ENCODE measurements around the gene GATM.

GATM gene

GRCh38 chr15:45378149-45378912 is at the start of gene GATM:
GATM (minus strand) TSS chr15:45378544; CDS start chr15:45378453, 91 bp downstream.
- DNase-seq (ENCODE audit: low spot score): no peak

GRCh38 chr15:45427085-45427484 is 48.7 kb upstream of the GATM start:
- DNase-seq (ENCODE audit: low spot score): no peak

GRCh38 chr15:45425135-45425534 is 46.8 kb upstream of the GATM start:
- DNase-seq (ENCODE audit: low spot score): no peak

GRCh38 chr15:45424429-45424828 is 46.1 kb upstream of the GATM start:
- DNase-seq (ENCODE audit: low spot score): no peak

GRCh38 chr15:45417303-45417950 is 39.1 kb upstream of the GATM start:
- DNase-seq (ENCODE audit: low spot score): no peak

GRCh38 chr15:45414215-45414885 is 36.0 kb upstream of the GATM start:
- DNase-seq (ENCODE audit: low spot score): no peak

GRCh38 chr15:45409596-45409995 is 31.3 kb upstream of the GATM start:
- DNase-seq (ENCODE audit: low spot score): no peak

- no peak for DNase-seq (ENCODE audit: low spot score)
Observed at GRCh38 chr15:45407786-45408185, 29.4 kb upstream of the GATM start.

GRCh38 chr15:45402955-45403877 is 24.9 kb upstream of the GATM start:
- peak; percentile 32 for DNase-seq (ENCODE audit: low spot score)

GRCh38 chr15:45402162-45402954 is 24.0 kb upstream of the GATM start:
- peak; percentile 96 for DNase-seq (ENCODE audit: low spot score)

- DNase-seq (ENCODE audit: low spot score): no peak
Observed at GRCh38 chr15:45401665-45402161, 23.4 kb upstream of the GATM start.

GRCh38 chr15:45399381-45400212 is 21.3 kb upstream of the GATM start:
- DNase-seq (ENCODE audit: low spot score): no peak

GRCh38 chr15:45397116-45397665 is 18.8 kb upstream of the GATM start:
- DNase-seq (ENCODE audit: low spot score): no peak

GRCh38 chr15:45395943-45396342 is 17.6 kb upstream of the GATM start:
- no peak for DNase-seq (ENCODE audit: low spot score)

- DNase-seq (ENCODE audit: low spot score): no peak
Observed at GRCh38 chr15:45394681-45395080, 16.3 kb upstream of the GATM start.

GRCh38 chr15:45393851-45394250 is 15.5 kb upstream of the GATM start:
- no peak for DNase-seq (ENCODE audit: low spot score)

GRCh38 chr15:45392584-45392855 is 14.2 kb upstream of the GATM start:
- DNase-seq (ENCODE audit: low spot score): no peak

- DNase-seq (ENCODE audit: low spot score): no peak
Observed at GRCh38 chr15:45391746-45392583, 13.6 kb upstream of the GATM start.

- no peak for DNase-seq (ENCODE audit: low spot score)
Observed at GRCh38 chr15:45389351-45389750, 11.0 kb upstream of the GATM start.
